22Rv1 (cell line): ENCODE data around the gene LAPTM5.

Experiments used
- H3K27ac ChIP-seq: fragments of 450-650 bp; 2 replicates; pipeline ENCODE4 v1.5.1; 2017
- CTCF ChIP-seq: fragments of 450-650 bp; IDR thresholded peaks from 2 replicates; pipeline ENCODE4 v1.5.1; 2017; ENCODE audit warnings: mild to moderate bottlenecking
- ZFX ChIP-seq: fragments of 450-650 bp; IDR thresholded peaks from 2 replicates; pipeline ENCODE4 v1.6.1; 2017; ENCODE audit warnings: antibody characterized with exemption, borderline replicate concordance

Gene LAPTM5

DNA sequence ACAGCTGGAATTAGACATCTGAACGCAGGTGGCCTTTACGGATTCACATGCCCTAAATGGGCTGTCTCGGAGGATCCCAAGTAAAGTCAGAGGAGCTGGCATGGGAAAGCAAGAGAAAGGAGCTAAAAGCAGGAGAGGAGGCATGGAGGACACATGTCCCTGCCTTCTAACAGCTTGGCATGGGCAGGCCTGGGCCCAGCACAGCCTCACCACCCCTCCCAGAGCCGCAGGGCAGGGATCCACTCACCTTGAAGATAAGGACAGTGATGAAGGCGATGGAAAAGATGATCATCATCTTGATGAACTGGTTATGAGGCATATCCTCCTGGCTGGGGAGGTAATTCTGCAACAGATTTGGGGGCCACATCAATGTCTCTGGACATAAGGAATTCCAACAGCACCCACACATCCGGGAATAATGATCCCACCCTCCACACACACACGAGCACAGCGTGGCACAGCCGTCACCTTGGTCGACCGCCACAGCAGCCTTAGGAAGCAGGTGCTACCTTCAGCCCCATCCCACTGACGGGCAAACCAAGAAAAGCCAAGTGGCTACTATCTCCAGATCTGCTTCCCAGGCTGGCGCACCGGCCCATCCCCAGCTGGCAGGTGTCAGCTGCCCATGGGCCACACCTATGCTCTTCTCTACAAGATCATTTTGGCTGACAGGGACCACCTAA, 20.1 kb downstream of the LAPTM5 start:
- no peak overlapping the region for H3K27ac ChIP-seq
- TF ChIP-seq CTCF: no peak
- no peak for TF ChIP-seq ZFX

GRCh38 chr1:30735668-30736498, 21.7 kb downstream of the LAPTM5 start:
- TF ChIP-seq ZFX (no peak), CTCF (no peak)
- H3K27ac ChIP-seq: no peak overlapping the region

GRCh38 chr1:30735124-30735523, 22.4 kb downstream of the LAPTM5 start:
- TF ChIP-seq ZFX: no peak
- TF ChIP-seq CTCF: no peak
- no peak overlapping the region for H3K27ac ChIP-seq

DNA sequence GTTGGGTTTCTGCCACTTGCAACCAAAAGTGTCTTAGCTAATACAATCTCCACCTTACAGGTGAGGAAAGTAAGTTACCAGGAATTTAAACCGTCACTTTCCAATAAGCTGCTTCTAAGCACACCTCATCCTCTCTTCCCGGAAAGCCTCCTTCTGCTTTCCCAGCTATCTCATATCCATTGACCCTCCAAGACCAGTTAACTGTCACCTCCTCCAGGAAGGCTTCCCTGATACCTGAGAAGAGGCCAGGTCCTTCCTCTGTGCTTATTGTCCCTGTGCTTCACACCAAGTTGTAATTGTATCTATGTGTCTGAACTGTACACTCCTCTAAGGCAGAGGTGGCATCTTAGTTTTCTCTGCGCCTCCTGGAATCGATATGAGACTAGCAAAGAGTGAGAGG, 23.0 kb downstream of the LAPTM5 start:
- no peak overlapping the region for H3K27ac ChIP-seq
- TF ChIP-seq CTCF (no peak), ZFX (no peak)

- no peak overlapping the region for H3K27ac ChIP-seq
- TF ChIP-seq ZFX (no peak), CTCF (no peak)
Observed at GRCh38 chr1:30734106-30734505, 23.5 kb downstream of the LAPTM5 start.

GRCh38 chr1:30733493-30733892, 24.1 kb downstream of the LAPTM5 start:
- TF ChIP-seq CTCF: no peak
- TF ChIP-seq ZFX: no peak
- no peak overlapping the region for H3K27ac ChIP-seq
